Stomach (tissue), 9 donors: Measurements from ENCODE around the gene SERPINA4. TPM values are rescaled to one million over a fixed set of nuclear protein-coding genes. Genes with fewer than 3 reads are reported as not detected.

Source experiments
- DNase-seq, 2 donors: peaks; one replicate each; pipeline versions ENCODE4 v3.0.0 to v3.0.0-alpha.2; 2013 to 2019
- H3K27ac ChIP-seq, 5 donors: fragments of 200-600 bp in 4 of 5; sonication (generic) in 4 of 5; one replicate each; pipeline ENCODE4 v1.5.1; 2013 to 2019; ENCODE audit warnings: mild to moderate bottlenecking in 1 of 5, moderate library complexity in 1 of 5
- H3K27me3 ChIP-seq, 3 donors: fragments of 200-600 bp; sonication (generic); one replicate each; pipeline ENCODE4 v1.5.1; 2017 to 2019; ENCODE audit warnings: mixed run types in 1 of 3
- H3K36me3 ChIP-seq, 4 donors: fragments of 200-600 bp; sonication (generic); 1 replicate in 3 of 4; 2 replicates in 1 of 4; pipeline ENCODE4 v1.5.1; 2016 to 2019
- H3K4me1 ChIP-seq, 4 donors: fragments of 200-600 bp; sonication (generic); one replicate each; pipeline ENCODE4 v1.5.1; 2016 to 2019
- H3K4me3 ChIP-seq, 4 donors: fragments of 200-600 bp; sonication (generic) in 3 of 4; one replicate each; pipeline ENCODE4 v1.5.1; 2016 to 2019; ENCODE audit warnings: mild to moderate bottlenecking in 1 of 4
- H3K9me3 ChIP-seq, 4 donors: fragments of 200-600 bp; sonication (generic); one replicate each; pipeline ENCODE4 v1.5.1; 2016 to 2019
- EP300 ChIP-seq: sonication (generic); formaldehyde crosslinking; IDR thresholded peaks from one replicate; pipeline ENCODE4 v1.6.1; 2017; ENCODE audit warnings: antibody characterized with exemption
- POLR2A ChIP-seq, 4 donors: fragments of 450-650 bp; IDR thresholded peaks; one replicate each; pipeline ENCODE4 v1.6.1; 2016; ENCODE audit warnings: antibody characterized with exemption in 4 of 4, control low read depth in 2 of 4, mild to moderate bottlenecking in 1 of 4, moderate library complexity in 1 of 4
- POLR2AphosphoS5 ChIP-seq, 3 donors: sonication (generic); formaldehyde crosslinking; IDR thresholded peaks; one replicate each; pipeline ENCODE4 v1.6.1; 2016; ENCODE audit warnings: antibody characterized with exemption in 3 of 3
- WGBS, 5 donors: extraction: QIAGEN DNeasy Blood & Tissue Kit in 3 of 5; methylation state at CpG; one replicate each; pipeline versions ENCODE4 v1.1.5 to v1.1.7; 2013 to 2018; 5-methylcytosine and 5-hydroxymethylcytosine counted together
- intact Hi-C: fragments of 100-400 bp; cut with DNase I; formaldehyde crosslinking; loops from one replicate; pipeline ENCODE4 v1.15.1; 2023; ENCODE audit warnings: low total_unique reads
- polyA plus RNA-seq, 3 donors: library from polyadenylated mRNA; stranded (reverse); fragments of 200-250 nt; gene quantifications; one replicate each; pipeline ENCODE4 v1.2.3, GENCODE V29; 2013
- total RNA-seq, 5 donors: library from RNA; depleted of rRNA; stranded (reverse); fragments of >200 nt; gene quantifications; one replicate each; pipeline versions ENCODE4 v1.1.0 to v1.2.3, GENCODE V29; 2014 to 2016
- TF ChIP-seq, protein P1 (sequence below), 7 experiments: fragments of 450-650 bp in 4 of 7; fragments of 200-600 bp in 3 of 7; sonication (generic) in 3 of 7; IDR thresholded peaks; one replicate each; pipeline ENCODE4 v1.5.1; 2016 to 2019; ENCODE audit warnings: antibody characterized with exemption in 7 of 7, control low read depth in 2 of 7, mild to moderate bottlenecking in 1 of 7
- donor health status: healthy with polysubstance abuse.
- donor health status: Bipolar disorder and iron deficiency.
- donor health status: healthy.

Gene SERPINA4
- total and polyA plus RNA-seq, 8 donors = 4.7 to 27.5 (median 14.2) TPM; not detected in 2

DNA sequence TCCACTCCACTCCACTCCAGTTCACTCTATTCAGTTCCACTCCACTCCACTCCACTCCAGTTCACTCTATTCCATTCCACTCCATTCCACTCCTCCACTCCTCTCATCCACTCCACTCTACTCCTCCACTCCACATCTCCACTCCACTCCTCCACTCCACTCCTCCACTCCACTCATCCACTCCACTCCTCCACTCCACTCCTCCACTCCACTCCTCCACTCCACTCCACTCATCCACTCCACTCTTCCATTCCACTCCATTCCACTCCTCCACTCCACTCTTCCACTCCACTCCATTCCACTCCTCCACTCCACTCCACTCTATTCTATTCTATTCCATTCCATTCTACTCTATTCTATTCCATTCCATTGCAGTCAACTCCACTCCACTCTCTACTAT is 29.8 kb downstream of the SERPINA4 start:
- H3K4me3 ChIP-seq = no peak overlapping the region
- TF ChIP-seq, protein P1, sequence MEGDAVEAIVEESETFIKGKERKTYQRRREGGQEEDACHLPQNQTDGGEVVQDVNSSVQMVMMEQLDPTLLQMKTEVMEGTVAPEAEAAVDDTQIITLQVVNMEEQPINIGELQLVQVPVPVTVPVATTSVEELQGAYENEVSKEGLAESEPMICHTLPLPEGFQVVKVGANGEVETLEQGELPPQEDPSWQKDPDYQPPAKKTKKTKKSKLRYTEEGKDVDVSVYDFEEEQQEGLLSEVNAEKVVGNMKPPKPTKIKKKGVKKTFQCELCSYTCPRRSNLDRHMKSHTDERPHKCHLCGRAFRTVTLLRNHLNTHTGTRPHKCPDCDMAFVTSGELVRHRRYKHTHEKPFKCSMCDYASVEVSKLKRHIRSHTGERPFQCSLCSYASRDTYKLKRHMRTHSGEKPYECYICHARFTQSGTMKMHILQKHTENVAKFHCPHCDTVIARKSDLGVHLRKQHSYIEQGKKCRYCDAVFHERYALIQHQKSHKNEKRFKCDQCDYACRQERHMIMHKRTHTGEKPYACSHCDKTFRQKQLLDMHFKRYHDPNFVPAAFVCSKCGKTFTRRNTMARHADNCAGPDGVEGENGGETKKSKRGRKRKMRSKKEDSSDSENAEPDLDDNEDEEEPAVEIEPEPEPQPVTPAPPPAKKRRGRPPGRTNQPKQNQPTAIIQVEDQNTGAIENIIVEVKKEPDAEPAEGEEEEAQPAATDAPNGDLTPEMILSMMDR (IDR thresholded peaks at IDR 0.05) = no peak
- TF ChIP-seq POLR2AphosphoS5 (IDR thresholded peaks at IDR 0.05) = no peak
- TF ChIP-seq POLR2A (IDR thresholded peaks at IDR 0.05) = no peak
- no peak for TF ChIP-seq EP300
- H3K4me1 ChIP-seq = no peaks in the 10 kb centered on the region
- no peaks in the 10 kb centered on the region for H3K36me3 ChIP-seq
- H3K27me3 ChIP-seq = no peaks in the 10 kb centered on the region
- no peaks in the 10 kb centered on the region for H3K9me3 ChIP-seq
- H3K27ac ChIP-seq = no peak overlapping the region
- intact Hi-C loops = no loop called here
- no peak for DNase-seq

DNA sequence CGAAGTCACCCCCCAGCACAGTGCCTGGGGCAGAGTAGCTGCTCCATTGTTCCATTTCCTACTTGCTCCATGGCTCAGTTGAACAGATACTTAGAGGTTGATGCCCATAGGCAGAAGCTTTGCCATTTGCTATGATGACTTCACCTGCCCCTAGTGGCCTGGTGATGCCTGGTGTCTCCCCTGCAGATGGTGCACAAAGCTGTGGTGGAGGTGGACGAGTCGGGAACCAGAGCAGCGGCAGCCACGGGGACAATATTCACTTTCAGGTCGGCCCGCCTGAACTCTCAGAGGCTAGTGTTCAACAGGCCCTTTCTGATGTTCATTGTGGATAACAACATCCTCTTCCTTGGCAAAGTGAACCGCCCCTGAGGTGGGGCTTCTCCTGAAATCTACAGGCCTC is 30.6 kb downstream of the SERPINA4 start:
- no peak overlapping the region for H3K4me3 ChIP-seq
- TF ChIP-seq EP300 = no peak
- TF ChIP-seq POLR2A (IDR thresholded peaks at IDR 0.05) = no peak
- TF ChIP-seq, protein P1 (IDR thresholded peaks at IDR 0.05) = no peak
- no peak for TF ChIP-seq POLR2AphosphoS5 (IDR thresholded peaks at IDR 0.05)
- no peaks in the 10 kb centered on the region for H3K4me1 ChIP-seq
- H3K9me3 ChIP-seq = no peaks in the 10 kb centered on the region
- 76 to 95% (median 93%) methylated on average over 2 to 8 of the region's 8 CpGs for WGBS, 5 donors
- no peak overlapping the region for H3K27ac ChIP-seq
- no peaks in the 10 kb centered on the region for H3K27me3 ChIP-seq
- no peak for DNase-seq
- intact Hi-C loops = no loop called here
- no peaks in the 10 kb centered on the region for H3K36me3 ChIP-seq

DNA sequence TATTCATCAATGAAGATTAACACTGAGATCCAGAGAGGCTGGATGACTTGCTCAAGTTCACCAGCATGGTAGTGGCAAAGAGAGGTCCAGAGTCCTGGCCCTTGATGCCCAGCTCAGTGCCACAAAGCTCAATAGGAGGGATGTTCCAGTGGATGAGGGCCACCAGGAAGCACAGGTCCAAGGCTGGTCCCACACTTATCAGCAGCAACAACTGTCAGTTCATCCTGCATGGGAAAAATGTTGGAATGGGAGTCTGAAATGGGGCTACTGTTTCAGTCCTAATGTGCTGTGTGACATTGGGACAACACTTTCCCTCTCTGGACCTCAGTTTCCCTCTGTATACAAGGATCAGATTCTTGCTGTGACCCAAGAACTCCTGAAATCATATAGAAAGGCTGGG is 31.2 kb downstream of the SERPINA4 start:
- intact Hi-C loops = no loop called here
- no peaks in the 10 kb centered on the region for H3K27me3 ChIP-seq
- no peak overlapping the region for H3K27ac ChIP-seq
- no peak for DNase-seq
- H3K4me3 ChIP-seq = no peak overlapping the region
- TF ChIP-seq EP300 (no peak), POLR2AphosphoS5 (IDR thresholded peaks at IDR 0.05) (no peak), POLR2A (IDR thresholded peaks at IDR 0.05) (no peak)
- TF ChIP-seq, protein P1 (IDR thresholded peaks at IDR 0.05) = no peak
- no peaks in the 10 kb centered on the region for H3K36me3 ChIP-seq
- H3K4me1 ChIP-seq = no peaks in the 10 kb centered on the region
- H3K9me3 ChIP-seq = no peaks in the 10 kb centered on the region

DNA sequence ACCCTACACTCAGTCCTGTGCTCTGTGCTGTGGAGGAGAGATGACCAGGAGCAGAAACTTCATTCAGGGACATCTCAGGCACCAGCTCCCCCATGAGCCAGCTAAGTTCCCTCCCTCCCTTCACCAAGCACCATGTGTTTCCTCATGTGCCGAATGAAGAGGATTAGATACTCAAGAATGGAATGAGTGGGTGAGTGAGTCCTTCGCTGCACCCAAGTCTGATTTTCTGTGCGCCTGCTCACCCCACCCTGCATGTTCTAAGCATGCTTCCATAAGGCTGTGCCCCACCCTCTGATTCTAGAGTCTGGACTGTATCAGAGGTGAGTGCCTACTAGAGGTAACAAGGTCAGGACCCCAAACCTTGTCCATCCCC is 32.1 kb downstream of the SERPINA4 start:
- no peaks in the 10 kb centered on the region for H3K27me3 ChIP-seq
- intact Hi-C loops = no loop called here
- H3K36me3 ChIP-seq = no peaks in the 10 kb centered on the region
- no peak for DNase-seq
- no peak overlapping the region for H3K4me3 ChIP-seq
- WGBS, 5 donors = 61 to 91% (median 86%) methylated on average over 3 of the region's 3 CpGs
- peaks cover 0 to 4% (median under 1%) of the 10 kb centered on the region in 4 donors for H3K4me1 ChIP-seq
- no peak overlapping the region for H3K27ac ChIP-seq
- TF ChIP-seq EP300 = no peak
- TF ChIP-seq POLR2A (IDR thresholded peaks at IDR 0.05) = no peak
- no peaks in the 10 kb centered on the region for H3K9me3 ChIP-seq

DNA sequence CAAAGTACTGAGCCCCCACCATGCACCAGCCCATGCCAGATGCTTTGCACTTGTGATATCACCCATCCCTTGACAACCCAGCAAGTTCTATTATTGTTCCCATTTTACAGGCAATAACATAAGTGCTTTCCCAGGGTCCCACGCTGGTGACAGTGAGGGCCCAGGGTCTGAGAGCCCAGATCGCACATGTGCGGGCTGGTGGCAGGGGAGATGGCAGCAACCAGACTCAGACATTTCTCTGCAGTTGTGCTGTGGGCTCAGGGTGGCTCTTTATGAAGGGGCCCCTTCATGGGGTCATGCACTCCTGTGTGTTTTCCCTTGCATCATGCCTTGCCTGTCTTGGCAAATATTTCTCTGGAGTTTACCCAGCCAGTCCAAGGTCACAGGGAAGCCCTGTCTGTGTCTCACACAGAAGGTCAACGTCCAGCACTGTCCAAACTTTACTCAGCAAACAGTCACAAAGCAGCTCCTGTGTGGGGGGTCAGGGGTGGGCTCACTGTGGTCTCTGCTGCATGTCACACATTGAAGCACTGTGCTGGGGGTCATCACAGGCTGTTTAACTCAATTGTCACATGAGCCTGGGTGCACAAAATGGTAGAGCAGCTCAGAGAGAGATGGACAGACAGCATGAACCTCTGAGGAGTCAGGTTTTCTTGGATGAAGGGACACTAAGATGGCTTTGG is 32.6 kb downstream of the SERPINA4 start:
- 69 to 81% (median 74%) methylated on average over 4 of the region's 4 CpGs for WGBS, 5 donors
- TF ChIP-seq POLR2A (IDR thresholded peaks at IDR 0.05) (no peak), EP300 (no peak), POLR2AphosphoS5 (IDR thresholded peaks at IDR 0.05) (no peak)
- TF ChIP-seq, protein P1 (IDR thresholded peaks at IDR 0.05) = no peak
- no peak overlapping the region for H3K4me3 ChIP-seq
- no peaks in the 10 kb centered on the region for H3K27me3 ChIP-seq
- H3K27ac ChIP-seq = no peak overlapping the region
- intact Hi-C loops = no loop called here
- DNase-seq = no peak
- H3K4me1 ChIP-seq = peaks cover 5 to 10% (median 5%) of the 10 kb centered on the region in 4 donors
- no peaks in the 10 kb centered on the region for H3K9me3 ChIP-seq
- no peaks in the 10 kb centered on the region for H3K36me3 ChIP-seq
